Hepatocyte (in vitro differentiated cells): Measurements from ENCODE around the gene PLEKHG3. TPM values are rescaled to one million over a fixed set of nuclear protein-coding genes. Genes with fewer than 3 reads are reported as not detected.

ENCODE experiments used
- DNase-seq: peaks from one replicate; pipeline ENCODE4 v3.0.0-alpha.2; 2016; ENCODE audit warnings: low spot score
- H2AFZ ChIP-seq: fragments of 200-600 bp; sonication (generic); 2 replicates; pipeline ENCODE4 v1.6.0; 2016; ENCODE audit warnings: antibody characterized with exemption, mild to moderate bottlenecking
- H3K27ac ChIP-seq: fragments of 200-600 bp; sonication (generic); 2 replicates; pipeline ENCODE4 v1.5.1; 2016; ENCODE audit warnings: mild to moderate bottlenecking
- H3K27me3 ChIP-seq: fragments of 200-600 bp; sonication (generic); 2 replicates; pipeline ENCODE4 v1.6.1; 2016
- H3K36me3 ChIP-seq: fragments of 200-600 bp; sonication (generic); replicated peaks from 2 replicates; pipeline ENCODE4 v1.5.1; 2016; ENCODE audit warnings: low read depth; ENCODE audit not compliant: insufficient read depth
- H3K4me1 ChIP-seq: fragments of 200-600 bp; sonication (generic); 2 replicates; pipeline ENCODE4 v1.5.1; 2016; ENCODE audit warnings: mild to moderate bottlenecking, moderate library complexity; ENCODE audit not compliant: insufficient read depth
- H3K4me2 ChIP-seq: fragments of 200-600 bp; sonication (generic); 2 replicates; pipeline ENCODE4 v1.6.0; 2016
- H3K4me3 ChIP-seq: fragments of 200-600 bp; sonication (generic); 2 replicates; pipeline ENCODE4 v1.5.1; 2016; ENCODE audit warnings: mild to moderate bottlenecking
- H3K79me2 ChIP-seq: fragments of 200-600 bp; sonication (generic); 2 replicates; pipeline ENCODE4 v1.6.0; 2017; ENCODE audit warnings: mild to moderate bottlenecking
- H3K9me2 ChIP-seq: fragments of 200-600 bp; sonication (generic); replicated peaks from 2 replicates; pipeline ENCODE4 v1.6.0; 2017; ENCODE audit warnings: mild to moderate bottlenecking; ENCODE audit not compliant: insufficient read depth
- H3K9me3 ChIP-seq: fragments of 200-600 bp; sonication (generic); 2 replicates; pipeline ENCODE4 v1.5.1; 2016; ENCODE audit warnings: low read depth, mild to moderate bottlenecking
- H4K20me1 ChIP-seq: fragments of 200-600 bp; sonication (generic); 2 replicates; pipeline ENCODE4 v1.6.0; 2016; ENCODE audit warnings: mild to moderate bottlenecking; ENCODE audit not compliant: insufficient read depth, poor library complexity, severe bottlenecking
- EZH2 ChIP-seq: fragments of 200-600 bp; sonication (generic); IDR thresholded peaks from 2 replicates; pipeline ENCODE4 v1.6.1; 2016; ENCODE audit warnings: antibody characterized with exemption, mild to moderate bottlenecking, borderline replicate concordance
- EZH2phosphoT487 ChIP-seq: fragments of 200-600 bp; sonication (generic); IDR thresholded peaks from one replicate; pipeline ENCODE4 v1.6.1; 2018; ENCODE audit warnings: antibody characterized with exemption, mild to moderate bottlenecking, low read depth, moderate library complexity; ENCODE audit not compliant: unreplicated experiment, severe bottlenecking
- WGBS: methylation state at CpG from one replicate; pipeline ENCODE4 v1.1.6; 2016; ENCODE audit warnings: low lambda C conversion rate; ENCODE audit errors: missing lambda C conversion rate; 5-methylcytosine and 5-hydroxymethylcytosine counted together
- polyA plus RNA-seq: library from polyadenylated mRNA; unstranded; fragments of >200 nt; fragmentation: Nextera tagmentation; extraction: Ambion mirVana; gene quantifications from 2 replicates; pipeline ENCODE4 v1.2.1, GENCODE V29; 2016
- total RNA-seq: library from RNA; depleted of rRNA; stranded (reverse); fragments of >200 nt; gene quantifications from 2 replicates; pipeline ENCODE4 v1.2.3, GENCODE V29; 2014
- TF ChIP-seq, protein P1 (sequence below): fragments of 200-600 bp; sonication (generic); IDR thresholded peaks from 2 replicates; pipeline ENCODE4 v1.5.1; 2016; ENCODE audit warnings: antibody characterized with exemption, mild to moderate bottlenecking; ENCODE audit not compliant: poor library complexity

Gene PLEKHG3
- total and polyA plus RNA-seq, 2 experiments from 2014 or later: 42.7 to 54.2 TPM

DNA sequence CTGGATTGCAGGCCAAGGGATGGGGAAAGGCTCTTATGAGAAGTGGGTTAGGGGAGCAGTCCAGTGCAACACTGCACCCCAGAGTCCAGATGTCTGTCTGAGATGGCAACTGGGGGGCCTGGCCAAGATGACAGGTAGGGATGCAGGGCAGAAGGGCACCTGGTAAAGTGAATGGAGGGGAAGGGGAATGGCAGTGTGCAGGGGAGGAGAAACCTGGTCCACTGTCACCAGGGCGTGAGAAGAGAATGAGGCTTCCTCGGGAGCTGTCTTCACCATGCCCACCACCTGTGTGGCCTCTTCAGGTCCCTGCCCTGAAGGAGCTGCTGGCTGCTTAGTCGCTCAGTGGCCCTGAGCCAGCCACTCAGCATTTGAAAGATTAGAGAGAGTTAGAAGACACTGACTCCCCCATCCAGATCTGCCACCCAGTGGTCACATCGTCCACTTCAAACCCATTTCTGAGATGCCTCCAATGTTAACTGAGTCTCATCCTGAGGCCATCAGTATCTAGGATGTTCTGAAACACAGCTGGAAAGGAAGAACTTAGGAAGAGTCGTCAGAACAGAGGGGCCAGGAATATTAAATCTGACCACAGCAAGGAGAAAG lies 57.3 kb downstream of the PLEKHG3 start:
- Histone ChIP-seq H3K36me3 (no peaks in the 10 kb centered on the region), H3K9me3 (no peaks in the 10 kb centered on the region), H3K9me2 (no peaks in the 10 kb centered on the region), H3K79me2 (no peaks in the 10 kb centered on the region), H3K4me2 (peak overlapping the region; percentile 69), H3K27ac (peak overlapping the region; percentile 92), H3K4me3 (no peak overlapping the region), H2AFZ (no peak overlapping the region), H3K4me1 (peaks cover 78% of the 10 kb centered on the region), H3K27me3 (no peaks in the 10 kb centered on the region), H4K20me1 (no peaks in the 10 kb centered on the region)
- DNase-seq: peak; percentile 28
- TF ChIP-seq, protein P1, sequence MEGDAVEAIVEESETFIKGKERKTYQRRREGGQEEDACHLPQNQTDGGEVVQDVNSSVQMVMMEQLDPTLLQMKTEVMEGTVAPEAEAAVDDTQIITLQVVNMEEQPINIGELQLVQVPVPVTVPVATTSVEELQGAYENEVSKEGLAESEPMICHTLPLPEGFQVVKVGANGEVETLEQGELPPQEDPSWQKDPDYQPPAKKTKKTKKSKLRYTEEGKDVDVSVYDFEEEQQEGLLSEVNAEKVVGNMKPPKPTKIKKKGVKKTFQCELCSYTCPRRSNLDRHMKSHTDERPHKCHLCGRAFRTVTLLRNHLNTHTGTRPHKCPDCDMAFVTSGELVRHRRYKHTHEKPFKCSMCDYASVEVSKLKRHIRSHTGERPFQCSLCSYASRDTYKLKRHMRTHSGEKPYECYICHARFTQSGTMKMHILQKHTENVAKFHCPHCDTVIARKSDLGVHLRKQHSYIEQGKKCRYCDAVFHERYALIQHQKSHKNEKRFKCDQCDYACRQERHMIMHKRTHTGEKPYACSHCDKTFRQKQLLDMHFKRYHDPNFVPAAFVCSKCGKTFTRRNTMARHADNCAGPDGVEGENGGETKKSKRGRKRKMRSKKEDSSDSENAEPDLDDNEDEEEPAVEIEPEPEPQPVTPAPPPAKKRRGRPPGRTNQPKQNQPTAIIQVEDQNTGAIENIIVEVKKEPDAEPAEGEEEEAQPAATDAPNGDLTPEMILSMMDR: peak; percentile 15
- no peak for TF ChIP-seq EZH2phosphoT487
- WGBS: 81% methylated on average over 5 of the region's 5 CpGs

DNA sequence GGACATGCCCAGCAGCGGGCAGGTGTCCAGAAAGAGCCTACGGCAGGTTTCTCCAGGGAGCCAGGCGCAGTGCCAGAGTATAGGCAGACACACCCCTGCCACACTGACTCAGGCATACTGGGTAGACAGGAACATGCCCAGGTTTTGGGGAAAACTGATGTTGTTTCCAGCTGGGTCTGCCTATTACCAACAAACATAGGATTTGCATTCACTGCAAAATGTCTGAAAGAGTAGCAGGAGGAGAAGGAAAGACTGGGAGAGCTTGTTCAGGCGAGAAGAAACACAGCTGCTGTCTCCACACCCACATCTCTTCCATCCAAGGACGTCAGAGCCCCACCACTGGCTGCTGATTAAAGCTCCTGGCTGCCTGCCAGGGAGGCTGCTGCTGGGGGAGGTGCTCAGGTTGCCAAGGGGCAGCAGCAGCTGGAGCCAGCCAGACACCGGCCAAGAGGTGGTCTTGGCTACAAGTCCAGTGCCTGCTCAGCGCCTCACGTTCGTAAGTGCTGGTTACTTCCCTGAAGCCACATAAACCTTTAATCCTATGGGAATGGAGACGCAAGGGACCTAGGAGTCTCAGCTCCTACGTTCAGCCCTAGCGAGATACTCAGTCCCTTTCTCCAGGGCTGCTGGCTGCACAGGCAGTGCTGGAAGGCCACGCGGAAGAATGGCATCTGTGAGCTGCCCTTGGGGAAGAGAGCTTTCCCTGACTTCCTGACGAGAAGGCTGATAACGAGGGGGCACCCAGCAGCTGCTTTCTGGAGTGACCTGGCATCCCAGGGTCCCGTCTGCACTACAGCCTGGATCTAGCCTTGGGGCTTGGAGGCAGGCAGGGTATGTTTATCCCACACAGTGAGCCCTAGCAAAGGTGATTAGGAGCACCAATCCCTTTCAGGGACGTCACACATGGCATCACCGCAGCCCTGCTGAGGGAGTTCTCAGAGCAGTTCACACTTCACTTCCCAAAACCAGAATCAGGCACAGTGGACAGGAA lies 58.1 kb downstream of the PLEKHG3 start:
- TF ChIP-seq EZH2 (no peak), EZH2phosphoT487 (no peak)
- TF ChIP-seq, protein P1: no peak
- DNase-seq: peak; percentile 95
- Histone ChIP-seq H3K9me2 (no peaks in the 10 kb centered on the region), H2AFZ (no peak overlapping the region), H3K9me3 (no peaks in the 10 kb centered on the region), H4K20me1 (no peaks in the 10 kb centered on the region), H3K4me1 (peaks cover 70% of the 10 kb centered on the region), H3K79me2 (no peaks in the 10 kb centered on the region), H3K36me3 (no peaks in the 10 kb centered on the region), H3K4me2 (peak overlapping the region; percentile 69), H3K27me3 (no peaks in the 10 kb centered on the region), H3K4me3 (no peak overlapping the region), H3K27ac (peak overlapping the region; percentile 92)
- 32% methylated on average over 19 of the region's 19 CpGs for WGBS

DNA sequence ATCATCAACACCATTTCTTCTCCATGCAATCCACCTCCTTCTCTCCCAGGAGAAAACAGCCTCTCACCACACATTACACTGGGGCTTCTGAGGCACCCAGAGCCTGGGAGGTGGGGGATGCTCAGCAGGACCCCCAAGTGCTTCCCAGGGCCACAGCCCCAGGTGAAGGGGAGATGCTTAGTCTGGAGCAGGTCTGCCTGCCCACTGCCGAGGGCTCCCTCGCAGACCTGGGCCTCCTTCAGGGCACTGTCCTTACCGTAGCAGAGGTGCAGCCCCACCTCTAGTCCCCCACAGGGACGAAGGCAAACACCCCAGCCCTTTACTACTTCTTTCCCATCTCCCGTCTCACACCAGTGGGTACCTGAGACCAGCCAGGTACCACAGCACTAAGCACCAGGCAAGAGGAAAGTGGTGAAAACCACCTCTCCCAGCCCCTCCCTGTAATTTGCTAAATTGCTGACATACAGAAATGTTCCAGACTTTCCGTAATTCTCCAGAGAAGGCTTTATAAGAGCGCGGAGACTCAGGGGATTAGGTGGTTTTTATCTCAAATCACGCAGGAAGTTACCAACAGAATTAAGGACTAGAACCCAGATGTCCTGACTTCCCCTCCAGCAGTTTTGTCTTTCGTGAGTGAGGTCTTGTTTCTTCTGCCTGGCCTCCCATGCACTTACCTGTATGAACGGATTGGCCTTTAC lies 59.0 kb downstream of the PLEKHG3 start:
- H3K4me2 ChIP-seq: peak overlapping the region; percentile 23
- H3K27ac ChIP-seq: peak overlapping the region; percentile 92
- no peak overlapping the region for H2AFZ ChIP-seq
- TF ChIP-seq, protein P1: no peak
- TF ChIP-seq EZH2: no peak
- no peak for TF ChIP-seq EZH2phosphoT487
- H3K27me3 ChIP-seq: no peaks in the 10 kb centered on the region
- no peaks in the 10 kb centered on the region for H3K36me3 ChIP-seq
- 60% methylated on average over 11 of the region's 11 CpGs for WGBS
- H3K9me2 ChIP-seq: no peaks in the 10 kb centered on the region
- H3K4me3 ChIP-seq: no peak overlapping the region
- H3K9me3 ChIP-seq: no peaks in the 10 kb centered on the region
- peaks cover 61% of the 10 kb centered on the region for H3K4me1 ChIP-seq
- H4K20me1 ChIP-seq: no peaks in the 10 kb centered on the region
- DNase-seq: no peak
- no peaks in the 10 kb centered on the region for H3K79me2 ChIP-seq
